SU-DHL-6 (cell line): ENCODE results near the gene DAPK1.

ENCODE experiments used
- H2AFZ ChIP-seq: fragments of 200-600 bp; sonication (generic); 2 replicates; pipeline ENCODE4 v1.6.1; 2014; ENCODE audit warnings: low read depth, mild to moderate bottlenecking, moderate library complexity, mixed read lengths, antibody characterized with exemption, low read length; ENCODE audit not compliant: severe bottlenecking
- H3F3A ChIP-seq: fragments of 200-600 bp; shearing (Covaris generic); 2 replicates; pipeline ENCODE4 v1.6.0; 2016; ENCODE audit warnings: antibody characterized with exemption, mild to moderate bottlenecking; ENCODE audit not compliant: insufficient read depth
- H3K27ac ChIP-seq: fragments of 200-600 bp; sonication (generic); 2 replicates; pipeline ENCODE4 v1.5.1; 2016; ENCODE audit warnings: low read depth, mild to moderate bottlenecking, low read length, moderate library complexity, mixed read lengths
- H3K27me3 ChIP-seq: fragments of 200-600 bp; sonication (generic), shearing (Covaris generic); 2 replicates; pipeline ENCODE4 v1.6.0; 2014; ENCODE audit warnings: mild to moderate bottlenecking, low read length
- H3K36me3 ChIP-seq: fragments of 200-600 bp; sonication (generic); 2 replicates; pipeline ENCODE4 v1.6.1; 2014; ENCODE audit warnings: mild to moderate bottlenecking, low read length, mixed read lengths
- H3K4me2 ChIP-seq: fragments of 300-600, 200-600 bp; shearing (Covaris generic), sonication (generic); 2 replicates; pipeline ENCODE4 v1.6.0; 2014; ENCODE audit warnings: low read length, low read depth, mild to moderate bottlenecking; ENCODE audit not compliant: poor library complexity, severe bottlenecking
- H3K4me3 ChIP-seq: fragments of 200-600 bp; sonication (generic); 2 replicates; pipeline ENCODE4 v1.5.1; 2014; ENCODE audit warnings: antibody characterized with exemption, low read length, mild to moderate bottlenecking, mixed read lengths; ENCODE audit not compliant: insufficient read depth, poor library complexity, severe bottlenecking
- H3K79me2 ChIP-seq: fragments of 200-600 bp; sonication (generic); 2 replicates; pipeline ENCODE4 v1.6.1; 2014; ENCODE audit warnings: mild to moderate bottlenecking, low read length, moderate library complexity; ENCODE audit not compliant: insufficient read depth
- H3K9ac ChIP-seq: fragments of 200-600 bp; sonication (generic); 2 replicates; pipeline ENCODE4 v1.7.0; 2014; ENCODE audit warnings: mild to moderate bottlenecking, low read length
- H3K9me2 ChIP-seq: fragments of 200-600 bp; sonication (generic); replicated peaks from 2 replicates; pipeline ENCODE4 v1.6.1; 2014; ENCODE audit warnings: low read length; ENCODE audit not compliant: insufficient read depth
- H3K9me3 ChIP-seq: fragments of 200-600 bp; sonication (generic); 2 replicates; pipeline ENCODE4 v1.6.1; 2014; ENCODE audit warnings: low read length, mixed read lengths; ENCODE audit not compliant: insufficient read depth
- H4K20me1 ChIP-seq: fragments of 200-600 bp; sonication (generic); 2 replicates; pipeline ENCODE4 v1.6.1; 2014; ENCODE audit warnings: low read depth, mild to moderate bottlenecking, antibody characterized with exemption, low read length, moderate library complexity, mixed read lengths
- EZH2phosphoT487 ChIP-seq: fragments of 200-600 bp; sonication (generic), shearing (Covaris generic); conservative IDR thresholded peaks from 2 replicates; pipeline ENCODE4 v1.6.1; 2018; ENCODE audit warnings: mild to moderate bottlenecking, antibody characterized with exemption, low read length, moderate library complexity, mixed read lengths
- TF ChIP-seq, protein P1 (sequence below): fragments of 200-600 bp; sonication (generic); IDR thresholded peaks from one replicate; pipeline ENCODE4 v1.5.1; 2017; ENCODE audit warnings: antibody characterized with exemption, mild to moderate bottlenecking, low read length, moderate library complexity; ENCODE audit not compliant: insufficient read depth, poor library complexity, severe bottlenecking

DAPK1 gene

DNA sequence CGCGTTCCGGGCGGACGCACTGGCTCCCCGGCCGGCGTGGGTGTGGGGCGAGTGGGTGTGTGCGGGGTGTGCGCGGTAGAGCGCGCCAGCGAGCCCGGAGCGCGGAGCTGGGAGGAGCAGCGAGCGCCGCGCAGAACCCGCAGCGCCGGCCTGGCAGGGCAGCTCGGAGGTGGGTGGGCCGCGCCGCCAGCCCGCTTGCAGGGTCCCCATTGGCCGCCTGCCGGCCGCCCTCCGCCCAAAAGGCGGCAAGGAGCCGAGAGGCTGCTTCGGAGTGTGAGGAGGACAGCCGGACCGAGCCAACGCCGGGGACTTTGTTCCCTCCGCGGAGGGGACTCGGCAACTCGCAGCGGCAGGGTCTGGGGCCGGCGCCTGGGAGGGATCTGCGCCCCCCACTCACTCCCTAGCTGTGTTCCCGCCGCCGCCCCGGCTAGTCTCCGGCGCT lies at the start of gene DAPK1:
TSS of gene DAPK1 (plus strand) at position 264 of the 442 bp plus-strand sequence. CDS start 1,211 bp downstream, outside the sequence.
- no peak within 1 kb of the TSS for H3K4me2 ChIP-seq
- no peak within 1 kb of the TSS for H2AFZ ChIP-seq
- no peak within 1 kb of the TSS for H3K9ac ChIP-seq
- H4K20me1 ChIP-seq, result no peaks in the 10 kb centered on the region
- no peaks in the 10 kb centered on the region for H3K27me3 ChIP-seq
- no peaks in the 10 kb centered on the region for H3K9me3 ChIP-seq
- no peak within 1 kb of the TSS for H3K4me3 ChIP-seq
- no peaks in the 10 kb centered on the region for H3F3A ChIP-seq
- TF ChIP-seq, protein P1, sequence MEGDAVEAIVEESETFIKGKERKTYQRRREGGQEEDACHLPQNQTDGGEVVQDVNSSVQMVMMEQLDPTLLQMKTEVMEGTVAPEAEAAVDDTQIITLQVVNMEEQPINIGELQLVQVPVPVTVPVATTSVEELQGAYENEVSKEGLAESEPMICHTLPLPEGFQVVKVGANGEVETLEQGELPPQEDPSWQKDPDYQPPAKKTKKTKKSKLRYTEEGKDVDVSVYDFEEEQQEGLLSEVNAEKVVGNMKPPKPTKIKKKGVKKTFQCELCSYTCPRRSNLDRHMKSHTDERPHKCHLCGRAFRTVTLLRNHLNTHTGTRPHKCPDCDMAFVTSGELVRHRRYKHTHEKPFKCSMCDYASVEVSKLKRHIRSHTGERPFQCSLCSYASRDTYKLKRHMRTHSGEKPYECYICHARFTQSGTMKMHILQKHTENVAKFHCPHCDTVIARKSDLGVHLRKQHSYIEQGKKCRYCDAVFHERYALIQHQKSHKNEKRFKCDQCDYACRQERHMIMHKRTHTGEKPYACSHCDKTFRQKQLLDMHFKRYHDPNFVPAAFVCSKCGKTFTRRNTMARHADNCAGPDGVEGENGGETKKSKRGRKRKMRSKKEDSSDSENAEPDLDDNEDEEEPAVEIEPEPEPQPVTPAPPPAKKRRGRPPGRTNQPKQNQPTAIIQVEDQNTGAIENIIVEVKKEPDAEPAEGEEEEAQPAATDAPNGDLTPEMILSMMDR, result no peak
- no peak for TF ChIP-seq EZH2phosphoT487
- no peak within 1 kb of the TSS for H3K27ac ChIP-seq
- no peaks in the 10 kb centered on the region for H3K9me2 ChIP-seq
- no peaks in the 10 kb centered on the region for H3K79me2 ChIP-seq
- no peaks in the 10 kb centered on the region for H3K36me3 ChIP-seq

DNA sequence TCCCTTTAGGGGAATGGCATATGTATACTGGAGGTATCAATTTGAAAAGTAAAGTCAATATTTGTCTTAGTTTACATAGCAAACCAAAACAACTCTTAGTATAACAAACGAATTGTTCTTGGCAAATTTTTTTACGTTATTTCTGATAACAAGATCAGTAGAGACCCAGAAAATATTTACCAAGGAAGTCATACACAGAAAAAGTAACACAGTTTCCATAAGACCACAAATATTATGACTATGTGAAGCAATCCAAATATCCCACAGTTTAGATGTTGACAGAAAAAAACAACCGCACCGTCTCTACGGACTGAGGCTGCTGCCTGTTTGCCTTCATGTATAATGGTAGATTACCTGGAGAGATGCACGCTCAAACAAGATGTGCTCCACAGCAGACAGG lies 46.5 kb upstream of the DAPK1 start:
- H2AFZ ChIP-seq, result no peak overlapping the region

DNA sequence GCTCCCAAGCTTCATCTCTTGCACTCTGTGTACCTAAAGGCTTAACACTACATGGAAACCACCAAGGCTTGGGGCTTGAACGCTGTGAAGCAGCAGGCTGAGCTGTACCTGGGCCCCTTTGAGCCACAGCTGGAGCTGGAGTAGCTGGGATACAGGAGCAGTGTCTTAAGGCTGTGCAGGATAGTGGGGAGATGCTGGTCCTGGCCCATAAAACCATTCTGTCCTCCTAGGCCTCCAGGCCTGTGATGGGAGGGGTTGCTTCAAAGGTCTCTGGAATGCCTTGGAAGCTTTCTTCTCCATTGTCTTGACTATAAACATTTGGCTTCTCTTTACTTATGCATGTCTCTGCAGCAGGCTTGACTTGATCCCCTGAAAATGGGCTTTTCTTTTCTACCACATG lies 42.3 kb upstream of the DAPK1 start:
- Histone ChIP-seq H3F3A (no peaks in the 10 kb centered on the region), H3K27ac (no peak overlapping the region), H3K9ac (no peak overlapping the region), H4K20me1 (no peaks in the 10 kb centered on the region), H3K36me3 (no peaks in the 10 kb centered on the region), H3K4me3 (no peak overlapping the region), H2AFZ (no peak overlapping the region), H3K9me3 (no peaks in the 10 kb centered on the region), H3K9me2 (no peaks in the 10 kb centered on the region), H3K4me2 (no peak overlapping the region), H3K79me2 (no peaks in the 10 kb centered on the region), H3K27me3 (no peaks in the 10 kb centered on the region)
- TF ChIP-seq EZH2phosphoT487, result no peak
- TF ChIP-seq, protein P1, result no peak

More for the DNA sequence above, 46.5 kb upstream of the DAPK1 start:
- Histone ChIP-seq H3F3A (no peaks in the 10 kb centered on the region), H4K20me1 (no peaks in the 10 kb centered on the region), H3K9ac (no peak overlapping the region), H3K27ac (no peak overlapping the region), H3K9me3 (no peaks in the 10 kb centered on the region), H3K9me2 (no peaks in the 10 kb centered on the region), H3K36me3 (no peaks in the 10 kb centered on the region), H3K4me2 (no peak overlapping the region), H3K4me3 (no peak overlapping the region), H3K27me3 (no peaks in the 10 kb centered on the region), H3K79me2 (no peaks in the 10 kb centered on the region)
- no peak for TF ChIP-seq EZH2phosphoT487

GRCh38 chr9:87461256-87461655 lies 36.4 kb upstream of the DAPK1 start:
- no peak for TF ChIP-seq EZH2phosphoT487
- TF ChIP-seq, protein P1, result no peak
- Histone ChIP-seq H3K4me3 (no peak overlapping the region), H3F3A (no peaks in the 10 kb centered on the region), H3K36me3 (no peaks in the 10 kb centered on the region), H3K9me2 (no peaks in the 10 kb centered on the region), H2AFZ (no peak overlapping the region), H3K9ac (no peak overlapping the region), H4K20me1 (no peaks in the 10 kb centered on the region), H3K79me2 (no peaks in the 10 kb centered on the region), H3K27me3 (no peaks in the 10 kb centered on the region), H3K27ac (no peak overlapping the region), H3K9me3 (no peaks in the 10 kb centered on the region), H3K4me2 (no peak overlapping the region)
